ENCODE results near the gene ANGPTL8. TPM values are rescaled to one million over a fixed set of nuclear protein-coding genes. Genes with fewer than 3 reads are reported as not detected.
A peak's percentile ranks its signal among the peaks of the same experiment; 100 is the strongest.

Gene ANGPTL8
- total and polyA plus RNA-seq, 12 donors, result 0.34 to 13.0 (median 1.7) TPM; not detected in 6

DNA sequence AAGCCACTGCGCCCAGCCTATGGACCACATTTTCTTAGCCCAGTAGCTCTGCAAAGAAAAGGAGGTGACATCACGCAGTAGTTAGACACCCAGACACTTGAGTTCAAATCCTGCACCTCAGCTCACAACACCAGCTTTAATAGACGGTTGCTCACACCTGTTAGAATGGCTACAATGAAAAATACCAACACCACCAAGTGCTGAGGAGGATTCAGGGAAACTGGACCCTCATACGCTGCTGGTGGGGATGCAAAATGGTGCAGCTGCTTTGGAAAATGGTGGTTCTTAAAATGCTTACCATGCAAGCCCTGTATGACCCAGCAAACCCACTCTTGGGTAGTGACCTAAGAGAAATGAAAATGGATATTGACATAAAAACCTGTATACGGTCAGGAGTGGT lies 34.6 kb downstream of the ANGPTL8 start:
- Histone ChIP-seq H3K4me1 (peaks cover 0 to 41% (median 11%) of the 10 kb centered on the region in 9 donors), H3K4me3 (no peak overlapping the region), H3K27me3 (peaks cover 0 to 26% (median 0%) of the 10 kb centered on the region in 7 donors), H3K9me3 (no peaks in the 10 kb centered on the region), H3K27ac (peak overlapping the region in 1 of 10 donors; percentile 64), H3K36me3 (no peaks in the 10 kb centered on the region)
- WGBS, 2 donors, result 76 to 86% methylated on average over 5 of the region's 5 CpGs
- ATAC-seq (no peak), DNase-seq (no peak)
- intact Hi-C loops (cut with DNase I), result no loop called here
- no peak for TF ChIP-seq CTCF (IDR thresholded peaks at IDR 0.05)

DNA sequence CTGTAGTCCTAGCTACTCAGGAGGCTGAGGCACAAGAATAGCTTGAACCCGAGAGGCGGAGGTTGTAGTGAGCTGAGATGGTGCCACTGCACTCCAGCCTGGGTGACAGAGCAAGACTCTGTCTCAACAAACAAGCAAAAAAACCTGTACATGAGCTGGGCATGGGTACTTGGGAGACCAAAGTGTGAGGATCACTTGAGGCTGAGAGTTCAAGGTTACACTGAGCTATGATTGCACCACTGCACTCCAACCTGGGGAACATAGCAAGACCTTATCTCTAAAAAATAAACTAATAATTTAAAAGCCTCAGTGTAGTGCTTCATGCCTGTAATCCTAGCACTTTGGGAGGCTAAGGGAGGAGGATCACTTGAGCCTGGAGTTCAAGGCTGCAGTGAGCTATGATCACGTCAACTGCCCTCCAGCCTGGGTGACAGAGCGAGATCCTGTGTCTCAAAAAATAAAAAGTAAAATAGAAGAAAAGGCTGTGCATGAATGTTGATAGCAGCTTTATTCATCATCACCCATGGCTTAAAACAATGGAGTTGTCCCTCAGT lies 35.2 kb downstream of the ANGPTL8 start:
- ATAC-seq, result no peak
- 73 to 74% methylated on average over 4 of the region's 4 CpGs for WGBS, 2 donors

GRCh38 chr19:11278670-11279069 lies 39.3 kb downstream of the ANGPTL8 start:
- DNase-seq (no peak), ATAC-seq (peak in 7 of 8 donors; percentile 61 to 93 (median 76))
- peak overlapping the region in 6 of 10 donors; percentile 6 to 77 (median 26) for H3K27ac ChIP-seq
- 27 to 29% methylated on average over 6 of the region's 6 CpGs for WGBS, 2 donors
- intact Hi-C loops (cut with DNase I), result no loop called here
- no peaks in the 10 kb centered on the region for H3K36me3 ChIP-seq
- no peak for TF ChIP-seq CTCF (IDR thresholded peaks at IDR 0.05)
- H3K4me1 ChIP-seq, result peaks cover 0 to 33% (median 18%) of the 10 kb centered on the region in 9 donors
- no peak overlapping the region for H3K4me3 ChIP-seq
- H3K27me3 ChIP-seq, result peaks cover 0 to 45% (median 0%) of the 10 kb centered on the region in 7 donors
- no peaks in the 10 kb centered on the region for H3K9me3 ChIP-seq

More for the DNA sequence above, 35.2 kb downstream of the ANGPTL8 start:
- H3K27ac ChIP-seq, result peak overlapping the region in 2 of 10 donors; percentile 35 to 64
- no peaks in the 10 kb centered on the region for H3K36me3 ChIP-seq
- no peak overlapping the region for H3K4me3 ChIP-seq
- H3K4me1 ChIP-seq, result peaks cover 0 to 41% (median 12%) of the 10 kb centered on the region in 9 donors
- TF ChIP-seq CTCF (IDR thresholded peaks at IDR 0.05), result no peak
- intact Hi-C loops (cut with DNase I), result no loop called here
- DNase-seq, result no peak
- peaks cover 0 to 28% (median 0%) of the 10 kb centered on the region in 7 donors for H3K27me3 ChIP-seq
- H3K9me3 ChIP-seq, result no peaks in the 10 kb centered on the region

- no peak for TF ChIP-seq CTCF (IDR thresholded peaks at IDR 0.05)
Observed at GRCh38 chr19:11279505-11280236, 40.3 kb downstream of the ANGPTL8 start.

More at GRCh38 chr19:11279505-11280236, 40.3 kb downstream of the ANGPTL8 start:
- peak overlapping the region in 8 of 10 donors; percentile 6 to 77 (median 47) for H3K27ac ChIP-seq
- no peak overlapping the region for H3K4me3 ChIP-seq
- 66 to 74% methylated on average over 5 of the region's 5 CpGs for WGBS, 2 donors
- DNase-seq (no peak), ATAC-seq (peak in 2 of 8 donors; percentile 15 to 31)
- intact Hi-C loops (cut with DNase I), result loop anchor here in 2 of 10 donors (5.0 to 10.0 kb wide), 2 partner anchors 137 to 145 kb away; no protein-coding TSS in a partner anchor
- H3K27me3 ChIP-seq, result peaks cover 0 to 38% (median 0%) of the 10 kb centered on the region in 7 donors
- H3K9me3 ChIP-seq, result no peaks in the 10 kb centered on the region
- H3K4me1 ChIP-seq, result peaks cover 0 to 36% (median 18%) of the 10 kb centered on the region in 9 donors
- no peaks in the 10 kb centered on the region for H3K36me3 ChIP-seq

All from heart right ventricle (tissue), 16 donors.